Brain microvascular endothelial cell (primary cell): ENCODE measurements around the gene NRCAM.

Source experiments
- DNase-seq: peaks from one replicate; pipeline ENCODE4 v3.0.0-alpha.2; 2020
- H3K27ac ChIP-seq: fragments of 250-450 bp; sonication (Bioruptor Pico); 2 replicates; pipeline ENCODE4 v1.5.1; 2020; ENCODE audit warnings: mild to moderate bottlenecking, moderate library complexity
- H3K27me3 ChIP-seq: fragments of 250-450 bp; sonication (Bioruptor Pico); replicated peaks from 2 replicates; pipeline ENCODE4 v1.5.1; 2020; ENCODE audit warnings: mild to moderate bottlenecking
- H3K36me3 ChIP-seq: fragments of 250-450 bp; sonication (Bioruptor Pico); replicated peaks from 2 replicates; pipeline ENCODE4 v1.5.1; 2020; ENCODE audit warnings: mild to moderate bottlenecking
- H3K4me3 ChIP-seq: 2 replicates; pipeline ENCODE4 v1.5.1; 2011; ENCODE audit warnings: low read depth, mild to moderate bottlenecking, control low read depth, low read length, moderate library complexity
- CTCF ChIP-seq: IDR thresholded peaks from 2 replicates; pipeline ENCODE4 v1.5.1; 2011; ENCODE audit warnings: low read depth, mild to moderate bottlenecking, moderate library complexity, low read length, control low read depth, inconsistent platforms; ENCODE audit errors: missing control alignments
- in situ Hi-C: cut with HindIII; loops from 2 replicates; pipeline ENCODE4 v1.10.0; 2017; ENCODE audit warnings: low sequenced_read_pairs, low pct_ligation_motif_present

The NRCAM gene

GRCh38 chr7:108448584-108449505 is 7.4 kb downstream of the NRCAM start:
- DNase-seq, result no peak
- H3K4me3 ChIP-seq, result no peak overlapping the region
- H3K36me3 ChIP-seq, result no peaks in the 10 kb centered on the region
- H3K27ac ChIP-seq, result no peak overlapping the region
- in situ Hi-C loops, result no loop called here
- peaks cover 10% of the 10 kb centered on the region for H3K27me3 ChIP-seq
- TF ChIP-seq CTCF, result no peak

DNA sequence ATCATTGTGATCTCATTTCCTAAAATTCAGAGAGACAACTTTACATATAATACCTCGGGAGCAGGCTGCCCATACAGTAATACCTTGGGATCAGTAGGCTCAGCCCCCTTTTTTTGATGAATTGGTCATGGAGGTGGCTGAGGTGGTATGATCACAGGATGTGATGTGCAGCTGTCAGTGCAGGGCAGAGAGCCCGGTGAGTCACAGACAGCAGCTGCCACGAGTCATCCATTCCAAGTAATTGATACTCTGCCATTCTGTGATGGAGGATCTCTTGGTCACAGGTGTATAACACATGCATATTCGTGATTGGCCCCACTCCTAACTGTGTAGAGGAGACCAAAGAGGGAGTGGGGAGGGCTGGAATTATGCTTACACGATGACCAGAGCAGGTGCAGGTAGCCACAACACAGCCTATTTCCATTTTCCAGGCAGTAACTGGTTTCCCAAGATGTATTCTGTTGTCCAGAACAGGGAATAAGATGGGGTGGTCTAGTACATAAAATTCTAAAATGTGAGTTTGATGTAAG is 14.1 kb downstream of the NRCAM start:
- in situ Hi-C loops, result no loop called here
- no peak for DNase-seq

DNA sequence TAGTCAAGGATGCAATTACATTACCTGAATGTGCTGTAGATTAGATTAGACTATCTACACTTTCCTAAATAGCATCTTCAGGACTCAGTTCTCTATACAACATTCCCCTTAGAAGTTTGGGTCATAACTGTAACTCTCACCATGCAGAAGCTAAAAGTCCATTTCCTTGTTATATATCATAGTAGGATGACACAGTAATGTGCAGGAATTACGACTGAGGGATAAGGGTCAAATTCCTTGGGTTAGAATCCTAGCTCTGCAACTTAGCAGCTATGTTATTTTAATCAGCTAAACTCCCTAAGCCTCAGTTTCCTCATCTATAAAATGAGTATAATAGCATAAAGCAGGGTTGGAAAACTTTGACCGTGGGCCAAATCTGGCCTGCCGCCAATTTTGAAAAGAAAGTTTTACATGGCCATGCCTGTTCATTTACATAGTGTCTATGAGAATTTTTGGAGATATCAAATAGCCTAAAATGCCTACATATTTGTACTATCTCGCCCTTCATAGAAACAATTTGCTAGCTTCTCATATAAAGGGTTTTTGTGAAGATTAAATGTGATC is 14.8 kb downstream of the NRCAM start:
- no peak overlapping the region for H3K27ac ChIP-seq
- H3K4me3 ChIP-seq, result no peak overlapping the region
- H3K27me3 ChIP-seq, result no peaks in the 10 kb centered on the region
- in situ Hi-C loops, result no loop called here
- no peak for DNase-seq
- no peak for TF ChIP-seq CTCF
- H3K36me3 ChIP-seq, result no peaks in the 10 kb centered on the region

More for the DNA sequence above, 14.1 kb downstream of the NRCAM start:
- no peaks in the 10 kb centered on the region for H3K27me3 ChIP-seq
- no peak overlapping the region for H3K27ac ChIP-seq
- no peak for TF ChIP-seq CTCF
- H3K36me3 ChIP-seq, result no peaks in the 10 kb centered on the region
- no peak overlapping the region for H3K4me3 ChIP-seq

- H3K36me3 ChIP-seq, result no peaks in the 10 kb centered on the region
- H3K27me3 ChIP-seq, result no peaks in the 10 kb centered on the region
- no peak overlapping the region for H3K4me3 ChIP-seq
- DNase-seq, result no peak
- H3K27ac ChIP-seq, result no peak overlapping the region
- in situ Hi-C loops, result no loop called here
- no peak for TF ChIP-seq CTCF
These were observed 15.6 kb downstream of the NRCAM start for GRCh38 chr7:108440613-108441012.

GRCh38 chr7:108436906-108437305 is 19.3 kb downstream of the NRCAM start:
- Histone ChIP-seq H3K27me3 (no peaks in the 10 kb centered on the region), H3K4me3 (no peak overlapping the region), H3K36me3 (no peaks in the 10 kb centered on the region), H3K27ac (no peak overlapping the region)
- in situ Hi-C loops, result no loop called here
- no peak for DNase-seq
- no peak for TF ChIP-seq CTCF
